Gastrocnemius medialis (tissue), 4 donors: ENCODE data around the gene ZNF133. TPM values are rescaled to one million over a fixed set of nuclear protein-coding genes. Genes with fewer than 3 reads are reported as not detected.

Experiments used
- ATAC-seq, 2 donors: fragments of 150-250 bp; one replicate each; pipeline ENCODE4 v1.9.1; 2016
- DNase-seq, 2 donors: peaks; one replicate each; pipeline ENCODE4 v3.0.0-alpha.2; 2019
- H3K27ac ChIP-seq, 4 donors: fragments of 200-600 bp; sonication (generic); 1 replicate in 1 of 4; 2 replicates in 3 of 4; pipeline ENCODE4 v1.5.1; 2016 to 2018; ENCODE audit warnings: mild to moderate bottlenecking in 2 of 4, moderate library complexity in 1 of 4
- H3K27me3 ChIP-seq, 3 donors: fragments of 200-600 bp; sonication (generic) in 2 of 3; 1 replicate in 1 of 3; 2 replicates in 2 of 3; pipeline versions ENCODE4 v1.5.1 to v1.6.0; 2016 to 2019; ENCODE audit warnings: mild to moderate bottlenecking in 1 of 3, moderate library complexity in 1 of 3
- H3K36me3 ChIP-seq, 2 donors: fragments of 200-600 bp; sonication (generic) in 1 of 2; one replicate each; pipeline ENCODE4 v1.5.1; 2017 to 2018
- H3K4me1 ChIP-seq, 2 donors: fragments of 200-600 bp; sonication (generic) in 1 of 2; one replicate each; pipeline ENCODE4 v1.5.1; 2016 to 2017; ENCODE audit warnings: mild to moderate bottlenecking in 2 of 2
- H3K4me3 ChIP-seq, 4 donors: fragments of 200-600 bp; sonication (generic) in 3 of 4; 1 replicate in 1 of 4; 2 replicates in 3 of 4; pipeline ENCODE4 v1.5.1; 2016 to 2019; ENCODE audit warnings: mild to moderate bottlenecking in 2 of 4
- H3K9me3 ChIP-seq, 3 donors: fragments of 200-600 bp; sonication (generic) in 2 of 3; 1 replicate in 1 of 3; 2 replicates in 2 of 3; pipeline ENCODE4 v1.5.1; 2016 to 2019
- POLR2A ChIP-seq, 2 donors: fragments of 450-650 bp; IDR thresholded peaks; one replicate each; pipeline ENCODE4 v1.6.1; 2017; ENCODE audit warnings: antibody characterized with exemption in 2 of 2, mild to moderate bottlenecking in 2 of 2, moderate library complexity in 2 of 2
- in situ Hi-C, 4 donors: fragments of 200-750 bp; cut with MboI; loops; one replicate each; pipeline versions ENCODE4 v1.15.0 to v1.8.0; 2017; ENCODE audit warnings: low sequenced_read_pairs in 4 of 4
- intact Hi-C: fragments of 100-400 bp; cut with DNase I; formaldehyde crosslinking; loops from one replicate; pipeline ENCODE4 v1.15.1; 2023; ENCODE audit warnings: low total_unique reads
- total RNA-seq, 4 donors: library from RNA; depleted of rRNA; stranded (reverse); fragments of >200 nt; gene quantifications; one replicate each; pipeline versions ENCODE4 v1.1.0 to v1.2.3, GENCODE V29; 2016
- TF ChIP-seq, protein P1 (sequence below), 5 experiments: fragments of 450-650 bp in 3 of 5; fragments of 200-600 bp in 2 of 5; sonication (generic) in 2 of 5; IDR thresholded peaks in 4 of 5; conservative IDR thresholded peaks in 1 of 5; 1 replicate in 4 of 5; 2 replicates in 1 of 5; pipeline ENCODE4 v1.5.1; 2016 to 2019; ENCODE audit warnings: antibody characterized with exemption in 5 of 5, mild to moderate bottlenecking in 3 of 5, moderate library complexity in 3 of 5

ZNF133 gene
- total RNA-seq, 4 donors from 2014 or later = 6.9 to 15.8 (median 11.0) TPM

GRCh38 chr20:18287546-18287914 lies 797 bp upstream of the ZNF133 start:
- Histone ChIP-seq H3K9me3 (peaks cover 0 to 8% (median 0%) of the 10 kb centered on the region in 3 donors), H3K4me3 (peak overlapping the region; percentile 75 to 100 (median 92)), H3K36me3 (no peaks in the 10 kb centered on the region), H3K27me3 (peaks cover 0 to 24% (median 0%) of the 10 kb centered on the region in 3 donors), H3K27ac (peak overlapping the region; percentile 84 to 98 (median 96)), H3K4me1 (peaks cover 10 to 13% of the 10 kb centered on the region in 2 donors)
- no peak for ATAC-seq
- intact Hi-C loops = loop anchor here (1.0 to 5.0 kb wide), 4 partner anchors 151 to 300 kb away; partner anchors contain the start of genes DTD1, KAT14, PET117 and SEC23B
- DNase-seq = no peak
- in situ Hi-C loops = loop anchor here in 3 of 4 donors (5.0 to 25.0 kb wide), 5 partner anchors 150 to 600 kb away; partner anchors contain the start of genes KAT14 (in 2 of the 3), PET117 (in 2 of the 3), BANF2 (in 1 of the 3) and DZANK1 (in 1 of the 3)
- TF ChIP-seq, protein P1, sequence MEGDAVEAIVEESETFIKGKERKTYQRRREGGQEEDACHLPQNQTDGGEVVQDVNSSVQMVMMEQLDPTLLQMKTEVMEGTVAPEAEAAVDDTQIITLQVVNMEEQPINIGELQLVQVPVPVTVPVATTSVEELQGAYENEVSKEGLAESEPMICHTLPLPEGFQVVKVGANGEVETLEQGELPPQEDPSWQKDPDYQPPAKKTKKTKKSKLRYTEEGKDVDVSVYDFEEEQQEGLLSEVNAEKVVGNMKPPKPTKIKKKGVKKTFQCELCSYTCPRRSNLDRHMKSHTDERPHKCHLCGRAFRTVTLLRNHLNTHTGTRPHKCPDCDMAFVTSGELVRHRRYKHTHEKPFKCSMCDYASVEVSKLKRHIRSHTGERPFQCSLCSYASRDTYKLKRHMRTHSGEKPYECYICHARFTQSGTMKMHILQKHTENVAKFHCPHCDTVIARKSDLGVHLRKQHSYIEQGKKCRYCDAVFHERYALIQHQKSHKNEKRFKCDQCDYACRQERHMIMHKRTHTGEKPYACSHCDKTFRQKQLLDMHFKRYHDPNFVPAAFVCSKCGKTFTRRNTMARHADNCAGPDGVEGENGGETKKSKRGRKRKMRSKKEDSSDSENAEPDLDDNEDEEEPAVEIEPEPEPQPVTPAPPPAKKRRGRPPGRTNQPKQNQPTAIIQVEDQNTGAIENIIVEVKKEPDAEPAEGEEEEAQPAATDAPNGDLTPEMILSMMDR (IDR thresholded peaks at IDR 0.05 in 4 of 5, conservative IDR thresholded peaks at IDR 0.05 in 1 of 5) = no peak
- no peak for TF ChIP-seq POLR2A (IDR thresholded peaks at IDR 0.05)

DNA sequence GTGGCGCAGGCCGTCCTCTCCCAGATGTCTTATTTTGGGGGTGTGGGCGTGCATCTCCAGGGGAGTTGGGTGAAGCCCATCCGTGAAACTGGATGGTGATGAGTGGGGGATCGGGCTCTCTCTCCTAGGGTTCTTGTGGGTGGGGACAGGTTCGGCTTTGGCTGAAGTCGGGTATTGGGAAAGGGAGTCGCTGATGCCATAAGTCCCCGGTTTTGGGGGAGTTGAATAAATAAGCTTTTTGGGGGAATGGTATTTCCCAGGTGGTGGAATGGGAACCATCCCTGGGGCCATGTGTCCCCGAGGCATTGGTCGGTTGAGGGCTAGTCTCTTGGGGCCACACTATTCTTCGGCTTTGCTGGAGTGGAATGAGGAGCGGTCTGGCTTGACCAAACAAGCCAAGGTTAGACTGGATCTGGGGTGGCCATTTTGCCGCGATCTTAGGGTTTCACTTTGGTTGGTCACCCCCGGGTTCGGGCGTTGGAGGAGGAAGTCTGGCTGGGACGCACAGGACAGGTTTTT lies 481 bp downstream of the ZNF133 start:
- Histone ChIP-seq H3K4me1 (peaks cover 10 to 19% of the 10 kb centered on the region in 2 donors), H3K4me3 (peak overlapping the region; percentile 75 to 100 (median 92)), H3K27me3 (peaks cover 0 to 15% (median 0%) of the 10 kb centered on the region in 3 donors), H3K27ac (peak overlapping the region; percentile 84 to 98 (median 96)), H3K9me3 (peaks cover 0 to 8% (median 0%) of the 10 kb centered on the region in 3 donors), H3K36me3 (no peaks in the 10 kb centered on the region)
- TF ChIP-seq, protein P1 (IDR thresholded peaks at IDR 0.05 in 4 of 5, conservative IDR thresholded peaks at IDR 0.05 in 1 of 5) = no peak
- TF ChIP-seq POLR2A (IDR thresholded peaks at IDR 0.05) = no peak
- intact Hi-C loops = loop anchor here (1.0 to 5.0 kb wide), 3 partner anchors 178 to 298 kb away; partner anchors contain the start of genes DTD1, DZANK1, POLR3F and SMIM26
- DNase-seq (no peak), ATAC-seq (peak in 1 of 2 donors; percentile 2)
- in situ Hi-C loops = loop anchor here in 3 of 4 donors (5.0 to 25.0 kb wide), 5 partner anchors 152 to 602 kb away; partner anchors contain the start of genes KAT14 (in 2 of the 3), PET117 (in 2 of the 3), BANF2 (in 1 of the 3) and DZANK1 (in 1 of the 3)

GRCh38 chr20:18289306-18289705 lies 979 bp downstream of the ZNF133 start:
- peaks cover 0 to 10% (median 0%) of the 10 kb centered on the region in 3 donors for H3K27me3 ChIP-seq
- H3K36me3 ChIP-seq = no peaks in the 10 kb centered on the region
- DNase-seq (no peak), ATAC-seq (no peak)
- H3K9me3 ChIP-seq = peaks cover 0 to 8% (median 0%) of the 10 kb centered on the region in 3 donors
- H3K4me3 ChIP-seq = peak overlapping the region; percentile 75 to 100 (median 92)
- intact Hi-C loops = loop anchor here (5.0 kb wide), 2 partner anchors 278 to 298 kb away; partner anchors contain the start of genes DTD1 and SMIM26
- H3K4me1 ChIP-seq = peaks cover 10 to 19% of the 10 kb centered on the region in 2 donors
- H3K27ac ChIP-seq = no peak overlapping the region
- TF ChIP-seq POLR2A (IDR thresholded peaks at IDR 0.05) = no peak
- TF ChIP-seq, protein P1 (IDR thresholded peaks at IDR 0.05 in 4 of 5, conservative IDR thresholded peaks at IDR 0.05 in 1 of 5) = no peak
- in situ Hi-C loops = loop anchor here in 3 of 4 donors (5.0 to 25.0 kb wide), 5 partner anchors 152 to 602 kb away; partner anchors contain the start of genes KAT14 (in 2 of the 3), PET117 (in 2 of the 3), BANF2 (in 1 of the 3) and DZANK1 (in 1 of the 3)

DNA sequence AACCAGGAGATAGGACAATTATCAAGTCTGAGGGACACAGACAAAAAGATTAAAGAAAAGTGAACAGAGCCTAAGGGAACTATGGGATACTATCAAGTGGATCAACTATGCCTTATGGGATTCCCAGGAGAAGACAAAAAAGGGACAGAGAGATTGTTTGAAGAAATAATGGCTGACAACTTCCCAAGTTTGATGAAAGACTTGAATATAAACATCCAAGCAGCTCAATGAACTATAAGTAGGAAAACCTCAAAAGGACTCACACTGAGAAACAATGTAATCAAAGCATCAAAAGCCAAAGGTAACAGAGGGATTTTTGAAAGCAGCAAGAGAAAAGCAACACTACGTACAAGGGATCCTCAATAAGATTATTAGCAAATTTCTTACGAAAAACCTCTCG lies 11.0 kb downstream of the ZNF133 start:
- intact Hi-C loops = no loop called here
- Histone ChIP-seq H3K27me3 (no peaks in the 10 kb centered on the region), H3K4me3 (no peak overlapping the region), H3K36me3 (no peaks in the 10 kb centered on the region), H3K4me1 (no peaks in the 10 kb centered on the region), H3K9me3 (no peaks in the 10 kb centered on the region), H3K27ac (no peak overlapping the region)
- DNase-seq (no peak), ATAC-seq (no peak)
- TF ChIP-seq, protein P1 (IDR thresholded peaks at IDR 0.05 in 4 of 5, conservative IDR thresholded peaks at IDR 0.05 in 1 of 5) = no peak
- no peak for TF ChIP-seq POLR2A (IDR thresholded peaks at IDR 0.05)
- in situ Hi-C loops = loop anchor here in 3 of 4 donors (25.0 kb wide), 3 partner anchors 163 to 612 kb away; partner anchors contain the start of genes BANF2 (in 1 of the 3), DZANK1 (in 1 of the 3), POLR3F (in 1 of the 3) and RRBP1 (in 1 of the 3)
